ENCODE data around the gene FKBP2.

FKBP2 gene

DNA sequence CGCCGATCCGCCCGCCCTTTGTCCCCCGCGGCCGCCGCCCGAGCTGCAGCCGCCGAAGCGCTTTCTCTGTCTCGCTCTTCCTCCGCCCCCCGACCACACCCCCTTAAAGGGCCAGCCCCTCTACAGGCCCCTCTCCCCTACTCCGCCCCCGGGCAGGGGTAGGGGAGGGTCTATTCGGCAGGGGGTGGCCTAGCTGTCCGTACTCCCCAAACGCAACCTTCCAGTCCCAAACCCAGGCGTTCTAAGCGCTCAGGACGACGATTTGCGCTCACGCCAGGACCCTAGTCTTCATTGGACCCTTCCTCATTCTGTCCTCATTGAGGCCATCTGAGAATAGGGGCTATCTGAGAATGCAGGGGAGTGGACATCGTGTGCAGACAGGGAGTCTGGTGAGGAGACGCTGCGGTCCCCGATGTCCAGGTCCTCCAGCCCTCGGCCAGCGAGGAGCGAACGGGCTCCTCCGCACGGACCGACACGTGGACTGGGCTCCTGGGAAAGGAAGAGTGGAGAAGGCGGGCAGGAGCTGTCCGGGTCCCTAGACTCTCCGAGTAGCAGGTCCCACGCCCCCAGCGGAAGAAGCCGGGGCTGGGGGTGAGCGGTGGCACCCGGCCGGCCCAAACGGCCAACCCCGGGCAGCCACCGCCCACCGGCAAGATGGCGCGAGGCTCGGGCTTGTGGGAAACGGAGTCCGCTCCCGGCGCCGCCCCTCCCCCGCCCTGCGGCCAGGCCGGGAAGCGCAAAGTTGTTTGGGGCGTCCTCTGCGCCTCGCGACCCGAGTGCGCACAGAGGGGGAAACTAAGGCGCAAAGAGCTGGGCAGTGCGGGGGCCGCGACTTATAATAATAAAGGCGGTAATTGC lies 6.2 kb downstream of the FKBP2 start, which contains the start of gene PPP1R14B:
TSS of gene PPP1R14B (minus strand) at position 73 of the 858 bp plus-strand sequence. CDS start 270 bp downstream, outside the sequence.
- Histone ChIP-seq H4K91ac (ENCODE audit: low read depth, low read length) (peak within 1 kb of the TSS; percentile 98), H4K12ac (ENCODE audit: low read depth, low read length) (peak within 1 kb of the TSS; percentile 78), H2BK120ac (ENCODE audit: insufficient read depth, low read length, poor library complexity) (peak within 1 kb of the TSS; percentile 97), H3K9ac (ENCODE audit: low read length) (peak within 1 kb of the TSS; percentile 93), H3K4me3 (ENCODE audit: low read depth, low read length) (peak within 1 kb of the TSS; percentile 97), H2AK5ac (ENCODE audit: low read length) (peak within 1 kb of the TSS; percentile 97), H3K14ac (ENCODE audit: low read length) (peak within 1 kb of the TSS; percentile 97), H2AFZ (ENCODE audit: insufficient read depth, low read length, poor library complexity) (peak within 1 kb of the TSS; percentile 90), H3K4me1 (ENCODE audit: control insufficient read depth in 1 of 2, insufficient read depth in 2 of 2, low read length in 2 of 2) (peaks cover 25 to 38% of the 10 kb centered on the region in 2 experiments), H2BK12ac (ENCODE audit: low read length) (peak within 1 kb of the TSS; percentile 93), H3K79me2 (ENCODE audit: control insufficient read depth, insufficient read depth, low read length, poor library complexity) (peaks cover 28% of the 10 kb centered on the region), H3K79me1 (ENCODE audit: low read length) (peaks cover 40% of the 10 kb centered on the region), H3K9me3 (ENCODE audit: insufficient read depth, low read depth, low read length) (peaks cover 4% of the 10 kb centered on the region), H3K23ac (ENCODE audit: low read length) (peak within 1 kb of the TSS; percentile 50), H2BK5ac (ENCODE audit: low read depth, low read length, poor library complexity) (peak within 1 kb of the TSS; percentile 41), H3K18ac (ENCODE audit: low read length) (peak within 1 kb of the TSS; percentile 91), H3K4ac (ENCODE audit: low read depth, low read length) (peak within 1 kb of the TSS; percentile 89), H3K27me3 (ENCODE audit: insufficient read depth, low read length) (no peaks in the 10 kb centered on the region), H3K36me3 (ENCODE audit: control insufficient read depth in 1 of 2, insufficient read depth in 2 of 2, low read length in 2 of 2) (peaks cover 19 to 26% of the 10 kb centered on the region in 2 experiments), H3K4me2 (ENCODE audit: low read length) (peak within 1 kb of the TSS; percentile 73), H3K27ac (ENCODE audit: low read depth, low read length) (peak within 1 kb of the TSS; percentile 94), H4K8ac (ENCODE audit: low read depth, low read length) (peak within 1 kb of the TSS; percentile 97)
- no CpG with 5 or more reads among the region's 74 CpGs for WGBS (ENCODE audit: extremely low coverage, insufficient coverage, insufficient read length)
- peak; percentile 77 to 79 for DNase-seq

DNA sequence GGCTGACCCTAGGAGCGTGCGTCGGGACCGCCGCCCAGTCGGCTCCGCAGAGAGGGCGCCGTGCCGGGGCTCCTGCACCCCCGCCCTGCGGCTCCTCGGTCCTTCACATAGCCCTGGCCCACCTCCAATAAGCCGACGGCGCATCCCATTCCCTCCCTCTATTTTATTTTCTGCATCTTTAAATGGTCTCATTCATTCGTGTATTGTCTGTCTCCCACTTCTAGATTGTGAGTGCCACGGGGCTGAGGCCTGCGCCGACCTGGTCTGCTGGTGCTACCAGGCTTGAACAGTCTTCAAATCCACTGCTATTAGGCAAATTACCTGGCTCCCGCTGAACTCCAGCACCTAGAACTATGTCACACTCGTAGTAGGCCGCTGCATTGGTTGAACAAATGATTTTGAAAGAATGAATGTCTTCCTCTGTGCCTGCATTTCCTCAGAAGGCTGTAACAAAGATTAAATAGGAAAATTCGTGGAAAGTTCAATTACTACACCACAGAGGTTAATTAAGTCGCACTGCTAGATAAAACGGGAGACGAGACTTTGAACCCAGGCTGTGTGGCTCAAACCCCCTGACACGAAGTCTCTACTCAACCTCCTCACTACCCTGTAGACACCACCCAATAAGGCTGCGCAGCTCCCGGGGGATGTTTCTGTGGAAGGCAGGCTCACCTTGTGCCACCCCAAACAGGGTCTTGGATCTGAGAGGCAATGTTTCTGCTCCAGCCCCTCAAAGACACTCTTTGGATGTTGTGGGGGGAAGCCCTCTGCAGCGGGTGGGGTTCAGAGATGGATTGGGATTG lies 7.0 kb downstream of the FKBP2 start:
- no peak overlapping the region for H3K23ac ChIP-seq (ENCODE audit: low read length)
- H3K4me1 ChIP-seq (ENCODE audit: control insufficient read depth in 1 of 2, insufficient read depth in 2 of 2, low read length in 2 of 2), result peaks cover 21 to 33% of the 10 kb centered on the region in 2 experiments
- H3K18ac ChIP-seq (ENCODE audit: low read length), result peak overlapping the region; percentile 16
- peak overlapping the region; percentile 78 for H4K12ac ChIP-seq (ENCODE audit: low read depth, low read length)
- peak overlapping the region; percentile 90 for H4K91ac ChIP-seq (ENCODE audit: low read depth, low read length)
- H3K14ac ChIP-seq (ENCODE audit: low read length), result peak overlapping the region; percentile 48
- H3K4me3 ChIP-seq (ENCODE audit: low read depth, low read length), result peak overlapping the region; percentile 55
- peak overlapping the region; percentile 72 for H3K4me2 ChIP-seq (ENCODE audit: low read length)
- peaks cover 26% of the 10 kb centered on the region for H3K79me2 ChIP-seq (ENCODE audit: control insufficient read depth, insufficient read depth, low read length, poor library complexity)
- H4K8ac ChIP-seq (ENCODE audit: low read depth, low read length), result peak overlapping the region; percentile 91
- H3K9ac ChIP-seq (ENCODE audit: low read length), result peak overlapping the region; percentile 65
- H3K36me3 ChIP-seq (ENCODE audit: control insufficient read depth in 1 of 2, insufficient read depth in 2 of 2, low read length in 2 of 2), result peaks cover 19 to 23% of the 10 kb centered on the region in 2 experiments
- H2AK5ac ChIP-seq (ENCODE audit: low read length), result peak overlapping the region; percentile 32
- no peak for DNase-seq
- H2AFZ ChIP-seq (ENCODE audit: insufficient read depth, low read length, poor library complexity), result peak overlapping the region; percentile 63
- H2BK5ac ChIP-seq (ENCODE audit: low read depth, low read length, poor library complexity), result peak overlapping the region; percentile 23
- peak overlapping the region; percentile 11 for H2BK12ac ChIP-seq (ENCODE audit: low read length)
- H3K27me3 ChIP-seq (ENCODE audit: insufficient read depth, low read length), result no peaks in the 10 kb centered on the region
- peak overlapping the region; percentile 64 for H2BK120ac ChIP-seq (ENCODE audit: insufficient read depth, low read length, poor library complexity)
- H3K79me1 ChIP-seq (ENCODE audit: low read length), result peaks cover 38% of the 10 kb centered on the region
- peak overlapping the region; percentile 50 for H3K27ac ChIP-seq (ENCODE audit: low read depth, low read length)
- WGBS (ENCODE audit: extremely low coverage, insufficient coverage, insufficient read length), result no CpG with 5 or more reads among the region's 31 CpGs
- H3K4ac ChIP-seq (ENCODE audit: low read depth, low read length), result peak overlapping the region; percentile 40
- H3K9me3 ChIP-seq (ENCODE audit: insufficient read depth, low read depth, low read length), result peaks cover 4% of the 10 kb centered on the region

DNA sequence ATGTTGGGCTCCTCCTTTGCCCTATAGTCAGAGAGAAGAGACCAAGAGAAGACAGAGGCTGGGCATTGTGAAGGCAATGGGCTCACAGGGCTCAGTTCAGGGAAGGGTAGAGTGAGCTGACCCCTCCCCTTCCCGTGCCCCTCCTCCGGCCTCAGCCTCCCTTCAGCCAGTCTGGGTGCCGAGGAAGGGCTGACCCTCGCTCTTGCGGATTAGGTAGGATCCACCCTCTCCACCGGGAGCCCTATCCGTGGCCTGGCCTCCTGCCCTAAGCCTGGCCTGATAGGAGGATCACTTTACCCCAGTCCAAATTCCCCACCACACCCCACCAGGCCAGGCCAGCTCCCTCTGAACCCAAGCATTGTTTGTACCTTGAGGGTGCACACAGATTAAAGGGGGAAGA lies 7.7 kb downstream of the FKBP2 start:
- H3K36me3 ChIP-seq (ENCODE audit: control insufficient read depth in 1 of 2, insufficient read depth in 2 of 2, low read length in 2 of 2), result peaks cover 12 to 20% of the 10 kb centered on the region in 2 experiments
- no peak for DNase-seq

DNA sequence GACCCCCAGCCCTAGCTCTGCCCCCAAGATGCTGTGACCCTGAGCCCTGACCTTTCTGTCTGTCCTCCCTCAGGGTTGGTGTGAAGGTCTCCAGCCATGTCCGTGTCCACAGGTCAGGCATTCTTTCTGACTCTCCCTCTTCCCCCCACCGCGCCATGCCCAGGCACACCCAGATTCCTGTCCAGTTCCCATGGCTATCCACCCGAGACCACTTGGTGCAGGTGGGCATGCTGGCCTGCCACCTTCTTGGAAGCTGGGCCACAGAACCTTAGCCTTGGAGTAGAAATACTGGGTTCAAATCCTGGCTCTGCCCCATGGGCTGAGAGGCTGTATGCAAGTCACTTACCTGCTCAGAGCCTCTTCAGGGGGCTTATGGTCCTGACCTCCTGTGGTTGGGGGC lies 8.1 kb downstream of the FKBP2 start:
- Histone ChIP-seq H3K79me2 (ENCODE audit: control insufficient read depth, insufficient read depth, low read length, poor library complexity) (peaks cover 24% of the 10 kb centered on the region), H3K27ac (ENCODE audit: low read depth, low read length) (no peak overlapping the region), H3K14ac (ENCODE audit: low read length) (no peak overlapping the region), H2AK5ac (ENCODE audit: low read length) (peak overlapping the region; percentile 5), H2BK5ac (ENCODE audit: low read depth, low read length, poor library complexity) (no peak overlapping the region), H4K12ac (ENCODE audit: low read depth, low read length) (no peak overlapping the region), H4K8ac (ENCODE audit: low read depth, low read length) (no peak overlapping the region), H3K23ac (ENCODE audit: low read length) (no peak overlapping the region), H3K36me3 (ENCODE audit: control insufficient read depth in 1 of 2, insufficient read depth in 2 of 2, low read length in 2 of 2) (peaks cover 8 to 18% of the 10 kb centered on the region in 2 experiments), H3K79me1 (ENCODE audit: low read length) (peaks cover 38% of the 10 kb centered on the region), H3K27me3 (ENCODE audit: insufficient read depth, low read length) (no peaks in the 10 kb centered on the region), H2AFZ (ENCODE audit: insufficient read depth, low read length, poor library complexity) (no peak overlapping the region), H3K4me3 (ENCODE audit: low read depth, low read length) (no peak overlapping the region), H3K4ac (ENCODE audit: low read depth, low read length) (no peak overlapping the region), H2BK120ac (ENCODE audit: insufficient read depth, low read length, poor library complexity) (no peak overlapping the region), H3K4me2 (ENCODE audit: low read length) (no peak overlapping the region), H3K4me1 (ENCODE audit: control insufficient read depth in 1 of 2, insufficient read depth in 2 of 2, low read length in 2 of 2) (peaks cover 15 to 26% of the 10 kb centered on the region in 2 experiments), H2BK12ac (ENCODE audit: low read length) (no peak overlapping the region), H4K91ac (ENCODE audit: low read depth, low read length) (no peak overlapping the region), H3K18ac (ENCODE audit: low read length) (no peak overlapping the region), H3K9me3 (ENCODE audit: insufficient read depth, low read depth, low read length) (peaks cover 4% of the 10 kb centered on the region), H3K9ac (ENCODE audit: low read length) (no peak overlapping the region)
- DNase-seq, result no peak
- WGBS (ENCODE audit: extremely low coverage, insufficient coverage, insufficient read length), result no CpG with 5 or more reads among the region's 4 CpGs

More for the DNA sequence above, 7.7 kb downstream of the FKBP2 start:
- WGBS (ENCODE audit: extremely low coverage, insufficient coverage, insufficient read length), result no CpG with 5 or more reads among the region's 7 CpGs
- peaks cover 24% of the 10 kb centered on the region for H3K79me2 ChIP-seq (ENCODE audit: control insufficient read depth, insufficient read depth, low read length, poor library complexity)
- no peak overlapping the region for H4K91ac ChIP-seq (ENCODE audit: low read depth, low read length)
- H3K9me3 ChIP-seq (ENCODE audit: insufficient read depth, low read depth, low read length), result peaks cover 4% of the 10 kb centered on the region
- H3K4me2 ChIP-seq (ENCODE audit: low read length), result no peak overlapping the region
- H3K27ac ChIP-seq (ENCODE audit: low read depth, low read length), result no peak overlapping the region
- no peak overlapping the region for H2AFZ ChIP-seq (ENCODE audit: insufficient read depth, low read length, poor library complexity)
- no peak overlapping the region for H3K9ac ChIP-seq (ENCODE audit: low read length)
- H4K8ac ChIP-seq (ENCODE audit: low read depth, low read length), result no peak overlapping the region
- peaks cover 16 to 26% of the 10 kb centered on the region in 2 experiments for H3K4me1 ChIP-seq (ENCODE audit: control insufficient read depth in 1 of 2, insufficient read depth in 2 of 2, low read length in 2 of 2)
- no peak overlapping the region for H2AK5ac ChIP-seq (ENCODE audit: low read length)
- H4K12ac ChIP-seq (ENCODE audit: low read depth, low read length), result no peak overlapping the region
- no peak overlapping the region for H3K4me3 ChIP-seq (ENCODE audit: low read depth, low read length)
- H2BK12ac ChIP-seq (ENCODE audit: low read length), result peak overlapping the region; percentile 6
- H3K27me3 ChIP-seq (ENCODE audit: insufficient read depth, low read length), result no peaks in the 10 kb centered on the region
- H3K79me1 ChIP-seq (ENCODE audit: low read length), result peaks cover 38% of the 10 kb centered on the region
- no peak overlapping the region for H3K14ac ChIP-seq (ENCODE audit: low read length)
- H3K23ac ChIP-seq (ENCODE audit: low read length), result no peak overlapping the region
- H2BK120ac ChIP-seq (ENCODE audit: insufficient read depth, low read length, poor library complexity), result no peak overlapping the region
- no peak overlapping the region for H2BK5ac ChIP-seq (ENCODE audit: low read depth, low read length, poor library complexity)
- H3K4ac ChIP-seq (ENCODE audit: low read depth, low read length), result no peak overlapping the region
- H3K18ac ChIP-seq (ENCODE audit: low read length), result no peak overlapping the region

Data from trophoblast cell (in vitro differentiated cells and primary cell).